Retinal pigment epithelial cell (primary cell): Measurements from ENCODE around the gene HADHB.
"Not testable (repeated sequence)": the region's sequence is repeated elsewhere in the genome, so short reads cannot be mapped to it uniquely, and the experiment has no call there.

Source experiments
- DNase-seq: peaks from one replicate; pipeline ENCODE4 v3.0.0-alpha.2; 2010; ENCODE audit warnings: low read depth
- H3K4me3 ChIP-seq: 2 replicates; pipeline ENCODE4 v1.5.1; 2011; ENCODE audit warnings: mild to moderate bottlenecking, low read length, control low read depth, moderate library complexity
- CTCF ChIP-seq: conservative IDR thresholded peaks from 2 replicates; pipeline ENCODE4 v1.5.1; 2011; ENCODE audit warnings: low read depth, low read length, control low read depth, inconsistent platforms

The HADHB gene

GRCh38 chr2:26318950-26319349, 74.2 kb downstream of the HADHB start:
- DNase-seq: no peak

GRCh38 chr2:26324479-26324878, 79.7 kb downstream of the HADHB start:
- DNase-seq: not testable (repeated sequence)

More at GRCh38 chr2:26318950-26319349, 74.2 kb downstream of the HADHB start:
- no peak overlapping the region for H3K4me3 ChIP-seq
- no peak for TF ChIP-seq CTCF

GRCh38 chr2:26324903-26325302, 80.2 kb downstream of the HADHB start:
- TF ChIP-seq CTCF: no peak
- no peak for DNase-seq

More at GRCh38 chr2:26324479-26324878, 79.7 kb downstream of the HADHB start:
- H3K4me3 ChIP-seq: not testable (repeated sequence)

GRCh38 chr2:26325851-26326250, 81.1 kb downstream of the HADHB start:
- no peak for DNase-seq
- TF ChIP-seq CTCF: no peak
- H3K4me3 ChIP-seq: no peak overlapping the region

More at GRCh38 chr2:26324903-26325302, 80.2 kb downstream of the HADHB start:
- no peak overlapping the region for H3K4me3 ChIP-seq

- no peak overlapping the region for H3K4me3 ChIP-seq
- no peak for TF ChIP-seq CTCF
- no peak for DNase-seq
These were observed 81.8 kb downstream of the HADHB start for GRCh38 chr2:26326514-26326913.

- DNase-seq: no peak
- H3K4me3 ChIP-seq: no peak overlapping the region
- TF ChIP-seq CTCF: no peak
These were observed 82.8 kb downstream of the HADHB start for GRCh38 chr2:26327291-26328272.

GRCh38 chr2:26329083-26329482, 84.3 kb downstream of the HADHB start:
- not testable (repeated sequence) for DNase-seq, H3K4me3 ChIP-seq

- TF ChIP-seq CTCF: peak; percentile 96
- no peak overlapping the region for H3K4me3 ChIP-seq
- DNase-seq: no peak
These were observed 85.4 kb downstream of the HADHB start for GRCh38 chr2:26330114-26330549.
